Central memory CD8-positive, alpha-beta T cell (primary cell): Measurements from ENCODE around the gene PRELP.
"Not testable (repeated sequence)": the region's sequence is repeated elsewhere in the genome, so short reads cannot be mapped to it uniquely, and the experiment has no call there.

Experiments
- ATAC-seq: fragments of 150-1000 bp; cut with Tn5 transposase; replicated peaks from 2 replicates; pipeline ENCODE4 v1.10.0; 2022; ENCODE audit warnings: mild to moderate bottlenecking, moderate FRiP score, moderate number of reproducible peaks; ENCODE audit not compliant: poor library complexity, severe bottlenecking; ENCODE audit errors: extremely low read depth
- DNase-seq, 2 donors: peaks; one replicate each; pipeline ENCODE4 v3.0.0; 2021; ENCODE audit warnings: low spot score in 2 of 2
- H3K27ac Mint-ChIP-seq: one replicate; pipeline ENCODE4 v1.8.0; 2022; ENCODE audit warnings: low read depth, mild to moderate bottlenecking, moderate library complexity, mixed read lengths
- H3K27me3 Mint-ChIP-seq: one replicate; pipeline ENCODE4 v1.8.0; 2022; ENCODE audit warnings: mixed read lengths
- H3K36me3 Mint-ChIP-seq: one replicate; pipeline ENCODE4 v1.8.0; 2022; ENCODE audit warnings: mild to moderate bottlenecking, moderate library complexity, mixed read lengths; ENCODE audit not compliant: insufficient read depth
- H3K4me1 Mint-ChIP-seq: one replicate; pipeline ENCODE4 v1.8.0; 2022; ENCODE audit warnings: mixed read lengths
- H3K4me3 Mint-ChIP-seq: one replicate; pipeline ENCODE4 v1.8.0; 2022; ENCODE audit warnings: mild to moderate bottlenecking, moderate library complexity, mixed read lengths
- H3K9me3 Mint-ChIP-seq: one replicate; pipeline ENCODE4 v1.8.0; 2022; ENCODE audit warnings: mixed read lengths

PRELP gene

DNA sequence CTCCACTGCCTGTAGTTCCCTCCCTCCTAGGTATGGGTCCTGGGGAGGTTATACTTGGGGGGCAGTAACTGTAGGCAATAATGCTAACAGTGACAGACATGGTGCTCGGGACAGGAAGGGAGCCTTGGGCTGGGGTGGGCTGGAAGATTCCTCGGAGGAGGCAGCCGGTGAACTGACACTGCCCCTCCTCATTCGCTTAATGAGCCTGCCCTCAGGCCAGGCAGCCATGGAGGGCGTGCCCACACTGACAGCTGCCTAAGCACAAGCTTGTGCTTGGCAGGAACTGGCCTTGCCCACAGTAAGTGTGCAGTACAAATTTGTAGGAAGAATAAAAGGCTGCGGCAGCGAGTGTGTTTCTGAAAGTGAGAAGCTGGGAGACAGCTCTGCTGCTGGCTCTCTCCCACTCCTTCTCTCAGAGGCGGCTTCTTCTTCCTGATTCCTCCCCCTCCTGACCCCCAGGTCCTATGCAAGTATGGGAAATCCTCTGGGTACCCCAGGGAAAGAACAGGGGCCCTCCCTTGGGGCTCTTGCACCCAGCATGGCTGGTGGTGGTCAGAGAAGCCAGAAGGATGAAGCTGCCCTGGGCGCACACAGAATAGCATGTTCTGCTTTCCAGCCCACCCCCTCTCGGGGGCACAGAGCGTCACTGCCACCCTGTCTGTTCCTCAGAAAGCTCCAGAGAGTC lies 42.0 kb downstream of the PRELP start:
- ATAC-seq = no peak
- no peak overlapping the region for H3K27ac Mint-ChIP-seq
- no peaks in the 10 kb centered on the region for H3K4me1 Mint-ChIP-seq

DNA sequence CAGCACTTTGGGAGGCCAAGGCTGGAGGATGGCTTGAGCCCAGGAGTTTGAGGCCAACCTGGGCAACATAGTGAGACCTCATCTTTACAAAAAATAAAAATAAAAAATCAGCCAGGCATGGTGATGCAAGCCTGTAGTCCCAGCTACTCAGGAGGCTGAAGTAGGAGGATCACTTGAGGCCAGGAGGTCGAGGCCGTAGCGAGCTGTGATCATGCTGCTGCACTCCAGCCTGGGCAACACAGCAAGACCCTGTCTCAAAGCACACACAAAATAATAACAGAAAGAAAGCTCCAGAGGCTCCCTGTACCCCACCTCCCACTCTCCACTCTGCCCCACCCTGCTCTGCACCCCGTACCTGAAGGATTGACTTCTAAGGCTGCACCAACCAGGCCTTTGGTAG lies 42.5 kb downstream of the PRELP start:
- DNase-seq, H3K4me1 Mint-ChIP-seq, H3K36me3 Mint-ChIP-seq, H3K9me3 Mint-ChIP-seq, H3K4me3 Mint-ChIP-seq, H3K27ac Mint-ChIP-seq, ATAC-seq: not testable (repeated sequence)
- H3K27me3 Mint-ChIP-seq = peaks cover 22% of the 10 kb centered on the region

More for the DNA sequence above, 42.0 kb downstream of the PRELP start:
- no peaks in the 10 kb centered on the region for H3K9me3 Mint-ChIP-seq
- H3K4me3 Mint-ChIP-seq = no peak overlapping the region
- no peaks in the 10 kb centered on the region for H3K36me3 Mint-ChIP-seq
- H3K27me3 Mint-ChIP-seq = peaks cover 22% of the 10 kb centered on the region
- DNase-seq = no peak

- H3K36me3 Mint-ChIP-seq = no peaks in the 10 kb centered on the region
- H3K27ac Mint-ChIP-seq = no peak overlapping the region
- ATAC-seq (no peak), DNase-seq (no peak)
- no peaks in the 10 kb centered on the region for H3K4me1 Mint-ChIP-seq
- H3K9me3 Mint-ChIP-seq = no peaks in the 10 kb centered on the region
- peaks cover 18% of the 10 kb centered on the region for H3K27me3 Mint-ChIP-seq
- no peak overlapping the region for H3K4me3 Mint-ChIP-seq
These were observed 42.9 kb downstream of the PRELP start for GRCh38 chr1:203518541-203518940.

DNA sequence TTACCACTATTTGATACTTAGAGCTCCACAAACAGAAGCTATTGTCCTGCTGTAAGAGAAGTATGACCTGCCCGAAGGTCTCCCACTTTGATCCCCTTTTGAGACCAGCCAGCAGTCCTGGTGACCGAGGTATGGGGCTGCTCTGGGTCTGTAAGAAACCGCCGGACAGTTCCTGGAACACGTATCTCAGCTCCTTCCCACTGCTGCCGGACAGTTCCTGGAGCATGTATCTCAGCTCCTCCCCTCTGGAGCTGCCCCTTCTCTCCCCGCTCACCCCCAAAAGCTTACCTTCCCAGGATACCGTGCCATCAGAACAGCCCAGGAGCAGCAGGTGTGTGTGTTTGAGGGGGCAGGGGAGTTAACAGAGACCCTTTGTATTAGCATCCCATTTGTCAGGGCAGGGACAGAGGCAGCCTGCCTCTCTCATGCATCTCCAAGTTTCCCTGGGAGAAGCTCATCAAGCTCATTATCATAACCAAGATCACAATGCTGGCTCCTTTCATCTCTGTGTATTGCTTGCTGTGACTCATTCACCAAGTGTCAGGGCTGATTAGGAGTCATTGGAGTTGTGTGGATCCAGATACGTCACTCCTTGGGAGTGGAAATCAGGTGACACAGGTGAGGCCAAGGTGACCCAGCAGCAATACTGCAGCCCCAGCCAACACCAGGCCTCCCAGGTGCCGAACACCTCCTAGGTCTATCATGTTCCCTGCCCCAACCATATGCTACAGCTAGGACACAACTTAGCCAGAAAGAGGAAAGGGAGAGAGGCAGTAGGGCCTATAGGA lies 43.6 kb downstream of the PRELP start:
- no peak for DNase-seq
- no peaks in the 10 kb centered on the region for H3K9me3 Mint-ChIP-seq
- no peak overlapping the region for H3K27ac Mint-ChIP-seq
- H3K27me3 Mint-ChIP-seq = peaks cover 11% of the 10 kb centered on the region
- ATAC-seq = no peak
- H3K36me3 Mint-ChIP-seq = no peaks in the 10 kb centered on the region
- no peak overlapping the region for H3K4me3 Mint-ChIP-seq
- H3K4me1 Mint-ChIP-seq = no peaks in the 10 kb centered on the region

GRCh38 chr1:203519896-203520295 lies 44.3 kb downstream of the PRELP start:
- H3K4me3 Mint-ChIP-seq = no peak overlapping the region
- ATAC-seq (no peak), DNase-seq (no peak)
- no peaks in the 10 kb centered on the region for H3K36me3 Mint-ChIP-seq
- no peaks in the 10 kb centered on the region for H3K4me1 Mint-ChIP-seq
- peaks cover 10% of the 10 kb centered on the region for H3K27me3 Mint-ChIP-seq
- H3K27ac Mint-ChIP-seq = no peak overlapping the region
- H3K9me3 Mint-ChIP-seq = no peaks in the 10 kb centered on the region

GRCh38 chr1:203520315-203520714 lies 44.7 kb downstream of the PRELP start:
- H3K9me3 Mint-ChIP-seq = no peaks in the 10 kb centered on the region
- no peaks in the 10 kb centered on the region for H3K4me1 Mint-ChIP-seq
- H3K27me3 Mint-ChIP-seq = peaks cover 5% of the 10 kb centered on the region
- H3K4me3 Mint-ChIP-seq = no peak overlapping the region
- DNase-seq = no peak
- no peak for ATAC-seq
- no peaks in the 10 kb centered on the region for H3K36me3 Mint-ChIP-seq
- H3K27ac Mint-ChIP-seq = no peak overlapping the region

GRCh38 chr1:203521074-203521794 lies 45.6 kb downstream of the PRELP start:
- no peaks in the 10 kb centered on the region for H3K36me3 Mint-ChIP-seq
- H3K9me3 Mint-ChIP-seq = no peaks in the 10 kb centered on the region
- DNase-seq = no peak
- no peaks in the 10 kb centered on the region for H3K4me1 Mint-ChIP-seq
- no peak for ATAC-seq
- no peak overlapping the region for H3K27ac Mint-ChIP-seq
- H3K4me3 Mint-ChIP-seq = no peak overlapping the region
- H3K27me3 Mint-ChIP-seq = no peaks in the 10 kb centered on the region

- DNase-seq = no peak
- Mint-ChIP-seq H3K36me3 (no peaks in the 10 kb centered on the region), H3K4me1 (no peaks in the 10 kb centered on the region), H3K9me3 (no peaks in the 10 kb centered on the region), H3K27ac (no peak overlapping the region), H3K4me3 (no peak overlapping the region), H3K27me3 (no peaks in the 10 kb centered on the region)
- no peak for ATAC-seq
These were observed 46.2 kb downstream of the PRELP start for GRCh38 chr1:203521812-203522211.

DNA sequence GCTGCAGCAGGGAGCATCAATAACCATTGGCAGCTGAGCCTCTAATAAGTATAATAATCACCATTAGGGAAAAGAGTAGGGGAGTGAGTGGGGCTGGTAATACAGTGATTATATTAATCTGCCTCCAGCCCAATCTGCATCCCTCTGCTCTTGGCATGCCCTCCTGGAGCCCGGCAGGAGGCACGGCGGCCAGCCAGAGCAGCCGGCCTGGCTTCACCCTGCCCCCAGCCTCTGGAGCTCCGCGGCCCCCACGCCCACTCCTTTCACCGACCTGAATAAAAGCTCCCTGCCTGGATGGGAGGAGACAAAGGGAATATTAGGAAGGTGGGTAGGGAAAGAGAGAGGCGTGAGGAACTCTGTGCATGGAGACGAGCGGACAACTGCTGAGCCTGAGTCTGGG lies 46.6 kb downstream of the PRELP start:
- no peak overlapping the region for H3K4me3 Mint-ChIP-seq
- no peak for ATAC-seq
- H3K27me3 Mint-ChIP-seq = no peaks in the 10 kb centered on the region
- H3K9me3 Mint-ChIP-seq = no peaks in the 10 kb centered on the region
- H3K27ac Mint-ChIP-seq = no peak overlapping the region
- no peaks in the 10 kb centered on the region for H3K4me1 Mint-ChIP-seq
- H3K36me3 Mint-ChIP-seq = no peaks in the 10 kb centered on the region
- no peak for DNase-seq

DNA sequence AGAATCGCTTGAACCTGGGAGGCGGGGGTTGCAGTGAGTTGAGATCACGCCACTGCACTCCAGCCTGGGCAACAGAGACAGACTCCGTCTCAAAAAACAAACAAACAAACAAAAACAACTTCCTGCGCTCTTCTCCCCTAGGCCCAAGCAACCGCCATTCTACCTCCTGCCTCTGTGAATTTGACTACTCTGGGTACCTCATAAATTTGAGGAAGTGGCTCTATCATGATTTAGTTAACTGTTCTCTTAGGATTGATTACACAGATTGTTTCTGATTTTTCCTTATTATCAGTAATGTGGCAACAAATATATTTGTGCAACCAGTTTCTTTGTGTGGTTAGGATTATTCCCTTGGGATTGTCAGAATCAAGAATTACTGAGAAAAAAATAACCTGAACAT lies 48.1 kb downstream of the PRELP start:
- Mint-ChIP-seq H3K4me3 (no peak overlapping the region), H3K27me3 (no peaks in the 10 kb centered on the region), H3K27ac (no peak overlapping the region), H3K9me3 (no peaks in the 10 kb centered on the region), H3K4me1 (no peaks in the 10 kb centered on the region), H3K36me3 (no peaks in the 10 kb centered on the region)
- no peak for ATAC-seq
- no peak for DNase-seq

DNA sequence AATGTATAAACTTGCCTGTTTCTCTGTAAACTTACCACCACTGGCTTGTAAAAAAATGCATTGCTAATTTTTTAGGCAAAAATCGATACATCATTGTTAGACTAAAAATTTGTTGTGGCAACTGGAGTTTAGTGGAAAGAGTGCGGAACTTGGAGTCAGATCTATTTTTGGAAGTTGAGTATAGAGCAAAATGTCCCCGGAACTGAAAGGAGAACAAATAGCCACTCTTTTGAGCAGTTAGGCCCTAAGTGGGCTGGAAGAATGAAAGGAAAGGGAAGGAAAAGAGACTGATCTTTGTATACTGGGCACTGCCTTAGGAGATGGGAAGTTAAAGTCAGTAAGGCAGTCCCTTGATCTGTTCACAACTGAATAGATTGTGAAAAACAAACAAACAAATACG lies 48.5 kb downstream of the PRELP start:
- H3K4me1 Mint-ChIP-seq = no peaks in the 10 kb centered on the region
- no peaks in the 10 kb centered on the region for H3K36me3 Mint-ChIP-seq
- no peaks in the 10 kb centered on the region for H3K27me3 Mint-ChIP-seq
- no peak for DNase-seq
- H3K9me3 Mint-ChIP-seq = no peaks in the 10 kb centered on the region
- H3K27ac Mint-ChIP-seq = no peak overlapping the region
- ATAC-seq = no peak
- no peak overlapping the region for H3K4me3 Mint-ChIP-seq

DNA sequence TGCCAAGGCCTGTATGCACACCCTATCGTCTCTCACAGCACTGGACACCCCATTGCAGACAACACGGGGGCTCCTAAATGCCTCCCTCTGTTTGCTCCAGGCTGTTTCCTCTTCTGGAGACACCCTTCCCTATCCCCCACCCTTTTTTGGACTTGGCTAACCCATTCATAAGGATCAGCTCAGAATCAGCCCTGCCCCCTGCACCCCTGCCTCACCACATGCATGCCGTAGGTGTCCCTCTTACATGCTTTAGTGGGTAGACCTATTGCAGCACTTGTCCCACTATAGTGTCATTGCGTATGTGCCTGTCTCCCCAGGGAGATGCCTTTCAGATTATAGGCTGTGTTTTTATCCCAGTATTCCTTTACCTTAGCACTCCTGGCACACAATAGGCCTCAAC lies 49.2 kb downstream of the PRELP start:
- Mint-ChIP-seq H3K36me3 (no peaks in the 10 kb centered on the region), H3K27me3 (no peaks in the 10 kb centered on the region), H3K4me3 (no peak overlapping the region), H3K4me1 (no peaks in the 10 kb centered on the region), H3K9me3 (no peaks in the 10 kb centered on the region), H3K27ac (no peak overlapping the region)
- ATAC-seq = no peak
- DNase-seq = no peak

- ATAC-seq = no peak
- no peak overlapping the region for H3K27ac Mint-ChIP-seq
- H3K27me3 Mint-ChIP-seq = no peaks in the 10 kb centered on the region
- no peak overlapping the region for H3K4me3 Mint-ChIP-seq
- no peaks in the 10 kb centered on the region for H3K36me3 Mint-ChIP-seq
- no peak for DNase-seq
- H3K9me3 Mint-ChIP-seq = no peaks in the 10 kb centered on the region
- no peaks in the 10 kb centered on the region for H3K4me1 Mint-ChIP-seq
These were observed 50.1 kb downstream of the PRELP start for GRCh38 chr1:203525685-203526084.
